K562 (cell line): ENCODE data around the gene ZNF566. TPM values are rescaled to one million over a fixed set of nuclear protein-coding genes. Genes with fewer than 3 reads are reported as not detected.
A peak's percentile ranks its signal among the peaks of the same experiment; 100 is the strongest.

Source experiments
- BCOR ChIP-seq: fragments of 450-650 bp; IDR thresholded peaks from 2 replicates; pipeline ENCODE4 v1.6.1; 2016
- BRCA1 ChIP-seq, 2 experiments: fragments of 450-650 bp in 1 of 2; sonication (generic) in 1 of 2; formaldehyde crosslinking in 1 of 2; IDR thresholded peaks; 2 replicates each; pipeline versions ENCODE4 v1.5.0 to v1.6.1; 2017 to 2020; ENCODE audit warnings: mild to moderate bottlenecking in 1 of 2, missing genetic modification reagents in 1 of 2
- COPS2 ChIP-seq: fragments of 450-650 bp; conservative IDR thresholded peaks from 2 replicates; pipeline ENCODE4 v1.6.1; 2016; ENCODE audit warnings: mild to moderate bottlenecking, moderate library complexity
- FOSL1 ChIP-seq: fragments of 200-800 bp; sonication (Bioruptor generic); conservative IDR thresholded peaks from 2 replicates; pipeline ENCODE4 v1.6.1; 2016; ENCODE audit warnings: missing genetic modification characterization, missing compliant biosample characterization
- HDGF ChIP-seq: fragments of 450-650 bp; IDR thresholded peaks from 2 replicates; pipeline ENCODE4 v1.6.1; 2016
- KLF16 ChIP-seq: IDR thresholded peaks from 2 replicates; pipeline ENCODE4 v1.6.1; 2016; ENCODE audit warnings: antibody characterized with exemption
- MBD2 ChIP-seq: sonication (generic); IDR thresholded peaks from 2 replicates; pipeline ENCODE4 v1.6.1; 2016; ENCODE audit warnings: low read depth, borderline replicate concordance
- SMARCA5 ChIP-seq: fragments of 450-650 bp; IDR thresholded peaks from 2 replicates; pipeline ENCODE4 v1.6.1; 2016
- ZNF668 ChIP-seq: fragments of 250-450 bp; sonication (Bioruptor Pico); IDR thresholded peaks from 2 replicates; pipeline ENCODE4 v1.8.0; 2022; ENCODE audit warnings: mild to moderate bottlenecking, inconsistent platforms
- polyA plus RNA-seq, 8 experiments: library from polyadenylated mRNA; depleted of rRNA in 4 of 8; stranded (reverse) in 5 of 8; unstranded in 3 of 8; fragments of >200 nt; fragmentation: Nextera tagmentation in 2 of 8; fragmentation: Illumina TruSeq in 1 of 8; extraction: Ambion mirVana in 2 of 8; extraction: Trizol in 1 of 8; gene quantifications; 2 replicates each; pipeline versions ENCODE4 v1.2.1 to v1.2.3, GENCODE V29; 2011 to 2014; ENCODE audit warnings: inconsistent platforms in 1 of 8, missing spikeins in 1 of 8
- total RNA-seq, 7 experiments: library from RNA; depleted of rRNA in 6 of 7; stranded (reverse); fragments of >200 nt in 6 of 7; fragmentation: Illumina TruSeq in 2 of 7; extraction: Trizol in 2 of 7; gene quantifications; 2 replicates each; pipeline versions ENCODE4 v1.2.1 to v1.2.3, GENCODE V29; 2011 to 2021; ENCODE audit warnings: low replicate concordance in 1 of 7
- TF ChIP-seq, protein P1 (sequence below), 2 experiments: fragments of 150-350 bp in 1 of 2; IDR thresholded peaks; 2 replicates each; pipeline ENCODE4 v1.6.1; 2012 to 2016; ENCODE audit warnings: low read depth in 2 of 2, low read length in 2 of 2, mild to moderate bottlenecking in 1 of 2, moderate library complexity in 1 of 2
- TF ChIP-seq, protein P2 (sequence below), 2 experiments: fragments of 450-650 bp; formaldehyde crosslinking in 1 of 2; IDR thresholded peaks; 2 replicates each; pipeline versions ENCODE4 v1.4.0 to v1.6.1; 2014 to 2020; ENCODE audit warnings: mild to moderate bottlenecking in 2 of 2, borderline replicate concordance in 1 of 2, low read depth in 1 of 2
- TF ChIP-seq, protein P3 (sequence below): fragments of 250-450 bp; sonication (Bioruptor Pico); IDR thresholded peaks from 2 replicates; pipeline ENCODE4 v1.4.0; 2020; ENCODE audit warnings: mild to moderate bottlenecking, moderate library complexity, borderline replicate concordance

ZNF566 gene
- total and polyA plus RNA-seq, 9 of the 15 experiments (the other 6 are each of a cell fraction or from before 2014, with no cell fraction given) = 5.5 to 11.4 (median 9.7) TPM

DNA sequence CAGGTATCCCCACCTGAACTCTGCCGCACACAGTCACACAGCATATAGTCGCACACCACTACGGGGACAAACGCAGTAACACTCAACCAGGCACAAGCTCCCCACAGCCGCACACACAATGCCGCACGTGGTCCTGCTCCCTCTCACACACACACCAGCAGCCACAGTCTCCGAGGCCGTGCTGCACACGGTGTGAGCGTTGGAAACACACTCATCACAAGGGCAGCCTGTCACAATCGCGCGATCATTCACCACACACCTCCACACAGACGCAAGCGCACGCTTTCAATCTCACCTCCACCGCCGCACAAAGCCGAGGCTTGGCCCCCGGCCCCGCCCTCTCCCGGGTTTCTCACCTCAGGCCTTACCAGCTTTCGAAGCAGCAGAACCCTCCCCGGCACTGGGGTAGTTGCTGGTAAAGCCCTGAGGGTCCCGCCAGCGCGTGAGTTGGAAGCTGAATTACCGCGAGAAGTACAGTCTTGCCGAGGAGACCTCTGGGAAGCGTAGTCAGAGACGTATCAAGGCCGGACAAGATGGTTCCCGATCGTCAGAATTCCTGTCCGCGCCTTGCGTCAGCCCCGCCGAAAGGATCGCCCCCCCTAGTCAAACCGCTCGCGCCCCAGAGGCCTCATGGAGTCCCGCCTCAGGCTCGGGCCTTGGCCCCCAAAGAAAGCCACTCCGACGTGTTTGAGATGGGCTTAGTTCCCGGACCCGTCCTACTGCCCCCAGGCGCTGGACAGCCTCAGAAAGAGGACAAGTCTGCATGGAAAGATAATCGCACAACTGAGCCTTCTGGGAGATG, at the start of gene ZNF566 (continued):
- TF ChIP-seq, protein P1, sequence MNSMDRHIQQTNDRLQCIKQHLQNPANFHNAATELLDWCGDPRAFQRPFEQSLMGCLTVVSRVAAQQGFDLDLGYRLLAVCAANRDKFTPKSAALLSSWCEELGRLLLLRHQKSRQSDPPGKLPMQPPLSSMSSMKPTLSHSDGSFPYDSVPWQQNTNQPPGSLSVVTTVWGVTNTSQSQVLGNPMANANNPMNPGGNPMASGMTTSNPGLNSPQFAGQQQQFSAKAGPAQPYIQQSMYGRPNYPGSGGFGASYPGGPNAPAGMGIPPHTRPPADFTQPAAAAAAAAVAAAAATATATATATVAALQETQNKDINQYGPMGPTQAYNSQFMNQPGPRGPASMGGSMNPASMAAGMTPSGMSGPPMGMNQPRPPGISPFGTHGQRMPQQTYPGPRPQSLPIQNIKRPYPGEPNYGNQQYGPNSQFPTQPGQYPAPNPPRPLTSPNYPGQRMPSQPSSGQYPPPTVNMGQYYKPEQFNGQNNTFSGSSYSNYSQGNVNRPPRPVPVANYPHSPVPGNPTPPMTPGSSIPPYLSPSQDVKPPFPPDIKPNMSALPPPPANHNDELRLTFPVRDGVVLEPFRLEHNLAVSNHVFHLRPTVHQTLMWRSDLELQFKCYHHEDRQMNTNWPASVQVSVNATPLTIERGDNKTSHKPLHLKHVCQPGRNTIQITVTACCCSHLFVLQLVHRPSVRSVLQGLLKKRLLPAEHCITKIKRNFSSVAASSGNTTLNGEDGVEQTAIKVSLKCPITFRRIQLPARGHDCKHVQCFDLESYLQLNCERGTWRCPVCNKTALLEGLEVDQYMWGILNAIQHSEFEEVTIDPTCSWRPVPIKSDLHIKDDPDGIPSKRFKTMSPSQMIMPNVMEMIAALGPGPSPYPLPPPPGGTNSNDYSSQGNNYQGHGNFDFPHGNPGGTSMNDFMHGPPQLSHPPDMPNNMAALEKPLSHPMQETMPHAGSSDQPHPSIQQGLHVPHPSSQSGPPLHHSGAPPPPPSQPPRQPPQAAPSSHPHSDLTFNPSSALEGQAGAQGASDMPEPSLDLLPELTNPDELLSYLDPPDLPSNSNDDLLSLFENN (IDR thresholded peaks at IDR 0.05; ENCODE audit: low read depth in 2 of 2, low read length in 2 of 2) = peak in 1 of 2 experiments; percentile 27; a peak in 1 of 4 replicates
- TF ChIP-seq HDGF (peak; percentile 86; the same call in 1 of the 2 replicates), COPS2 (no peak), ZNF668 (no peak), BCOR (peak; percentile 58; the same call in 1 of the 2 replicates), MBD2 (peak; percentile 51; the same call in 1 of the 2 replicates), BRCA1 (IDR thresholded peaks at IDR 0.05) (no peak), BRCA1 (CRISPR knock-in tag; IDR thresholded peaks at IDR 0.05) (peak; percentile 68; the same call in 1 of the 2 replicates), KLF16 (no peak), FOSL1 (tag) (0 out of 2 replicates have a peak, but pooled peaks have one; percentile 25), SMARCA5 (peak; percentile 66; the same call in 1 of the 2 replicates)
- TF ChIP-seq, protein P2, sequence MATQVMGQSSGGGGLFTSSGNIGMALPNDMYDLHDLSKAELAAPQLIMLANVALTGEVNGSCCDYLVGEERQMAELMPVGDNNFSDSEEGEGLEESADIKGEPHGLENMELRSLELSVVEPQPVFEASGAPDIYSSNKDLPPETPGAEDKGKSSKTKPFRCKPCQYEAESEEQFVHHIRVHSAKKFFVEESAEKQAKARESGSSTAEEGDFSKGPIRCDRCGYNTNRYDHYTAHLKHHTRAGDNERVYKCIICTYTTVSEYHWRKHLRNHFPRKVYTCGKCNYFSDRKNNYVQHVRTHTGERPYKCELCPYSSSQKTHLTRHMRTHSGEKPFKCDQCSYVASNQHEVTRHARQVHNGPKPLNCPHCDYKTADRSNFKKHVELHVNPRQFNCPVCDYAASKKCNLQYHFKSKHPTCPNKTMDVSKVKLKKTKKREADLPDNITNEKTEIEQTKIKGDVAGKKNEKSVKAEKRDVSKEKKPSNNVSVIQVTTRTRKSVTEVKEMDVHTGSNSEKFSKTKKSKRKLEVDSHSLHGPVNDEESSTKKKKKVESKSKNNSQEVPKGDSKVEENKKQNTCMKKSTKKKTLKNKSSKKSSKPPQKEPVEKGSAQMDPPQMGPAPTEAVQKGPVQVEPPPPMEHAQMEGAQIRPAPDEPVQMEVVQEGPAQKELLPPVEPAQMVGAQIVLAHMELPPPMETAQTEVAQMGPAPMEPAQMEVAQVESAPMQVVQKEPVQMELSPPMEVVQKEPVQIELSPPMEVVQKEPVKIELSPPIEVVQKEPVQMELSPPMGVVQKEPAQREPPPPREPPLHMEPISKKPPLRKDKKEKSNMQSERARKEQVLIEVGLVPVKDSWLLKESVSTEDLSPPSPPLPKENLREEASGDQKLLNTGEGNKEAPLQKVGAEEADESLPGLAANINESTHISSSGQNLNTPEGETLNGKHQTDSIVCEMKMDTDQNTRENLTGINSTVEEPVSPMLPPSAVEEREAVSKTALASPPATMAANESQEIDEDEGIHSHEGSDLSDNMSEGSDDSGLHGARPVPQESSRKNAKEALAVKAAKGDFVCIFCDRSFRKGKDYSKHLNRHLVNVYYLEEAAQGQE (IDR thresholded peaks at IDR 0.05; ENCODE audit: borderline replicate concordance) = no peak
- TF ChIP-seq, protein P2 (CRISPR knock-in tag; IDR thresholded peaks at IDR 0.05; ENCODE audit: low read depth) = peak; percentile 43; the same call in 1 of the 2 replicates
- TF ChIP-seq, protein P3, sequence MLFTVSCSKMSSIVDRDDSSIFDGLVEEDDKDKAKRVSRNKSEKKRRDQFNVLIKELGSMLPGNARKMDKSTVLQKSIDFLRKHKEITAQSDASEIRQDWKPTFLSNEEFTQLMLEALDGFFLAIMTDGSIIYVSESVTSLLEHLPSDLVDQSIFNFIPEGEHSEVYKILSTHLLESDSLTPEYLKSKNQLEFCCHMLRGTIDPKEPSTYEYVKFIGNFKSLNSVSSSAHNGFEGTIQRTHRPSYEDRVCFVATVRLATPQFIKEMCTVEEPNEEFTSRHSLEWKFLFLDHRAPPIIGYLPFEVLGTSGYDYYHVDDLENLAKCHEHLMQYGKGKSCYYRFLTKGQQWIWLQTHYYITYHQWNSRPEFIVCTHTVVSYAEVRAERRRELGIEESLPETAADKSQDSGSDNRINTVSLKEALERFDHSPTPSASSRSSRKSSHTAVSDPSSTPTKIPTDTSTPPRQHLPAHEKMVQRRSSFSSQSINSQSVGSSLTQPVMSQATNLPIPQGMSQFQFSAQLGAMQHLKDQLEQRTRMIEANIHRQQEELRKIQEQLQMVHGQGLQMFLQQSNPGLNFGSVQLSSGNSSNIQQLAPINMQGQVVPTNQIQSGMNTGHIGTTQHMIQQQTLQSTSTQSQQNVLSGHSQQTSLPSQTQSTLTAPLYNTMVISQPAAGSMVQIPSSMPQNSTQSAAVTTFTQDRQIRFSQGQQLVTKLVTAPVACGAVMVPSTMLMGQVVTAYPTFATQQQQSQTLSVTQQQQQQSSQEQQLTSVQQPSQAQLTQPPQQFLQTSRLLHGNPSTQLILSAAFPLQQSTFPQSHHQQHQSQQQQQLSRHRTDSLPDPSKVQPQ = no peak
